IMR-90 (cell line): Measurements from ENCODE around the gene SLC6A17. TPM values are rescaled to one million over a fixed set of nuclear protein-coding genes. Genes with fewer than 3 reads are reported as not detected.

Experiments
- ATAC-seq: fragments of 200-7000 bp; cut with Tn5 transposase; 2 replicates; pipeline ENCODE4 v1.9.1; 2020; ENCODE audit warnings: low read depth, mild to moderate bottlenecking, moderate library complexity
- BruUV-seq: library from RNA; stranded (reverse); fragments of 400-500 nt; replicated peaks from 2 replicates; lab custom pipeline; 2021; lab: Mats Ljungman, UMichigan
- CTCF ChIA-PET: fragments of 300-600 bp; formaldehyde crosslinking; extraction: SDS; loops from one replicate; lab custom pipeline; 2021; ENCODE audit warnings: antibody characterized with exemption; lab: Yijun Ruan, JAX
- POLR2A ChIA-PET: fragments of 300-600 bp; sonication (Branson Sonifier 250); formaldehyde crosslinking; loops from one replicate; lab custom pipeline; 2022; ENCODE audit warnings: antibody characterized with exemption; ENCODE audit not compliant: unreplicated experiment; lab: Charles Lee
- DNase-seq: peaks from one replicate; pipeline ENCODE4 v3.0.0; 2013
- H2AFZ ChIP-seq: replicated peaks from 2 replicates; pipeline ENCODE3; 2013; ENCODE audit warnings: low read length, mild to moderate bottlenecking; ENCODE audit not compliant: poor library complexity
- H2AK5ac ChIP-seq: 2 replicates; pipeline ENCODE4 v1.6.1; 2013; ENCODE audit warnings: low read depth, low read length, inconsistent platforms
- H2AK9ac ChIP-seq: replicated peaks from 2 replicates; pipeline ENCODE3; 2013; ENCODE audit warnings: mild to moderate bottlenecking, low read depth, low read length, moderate library complexity; ENCODE audit not compliant: poor library complexity
- H2BK120ac ChIP-seq: 2 replicates; pipeline ENCODE4 v1.6.1; 2013; ENCODE audit warnings: low read depth, low read length, inconsistent platforms
- H2BK15ac ChIP-seq: 3 replicates; pipeline ENCODE4 v1.6.1; 2013; ENCODE audit warnings: low read depth, low read length, inconsistent platforms
- H2BK20ac ChIP-seq: 2 replicates; pipeline ENCODE4 v1.6.1; 2013; ENCODE audit warnings: low read depth, mild to moderate bottlenecking, inconsistent platforms, low read length, moderate library complexity
- H2BK5ac ChIP-seq: 2 replicates; pipeline ENCODE4 v1.6.1; 2013; ENCODE audit warnings: mild to moderate bottlenecking, low read depth, low read length, inconsistent platforms; ENCODE audit not compliant: poor library complexity, severe bottlenecking
- H3K14ac ChIP-seq: replicated peaks from 2 replicates; pipeline ENCODE4 v1.6.1; 2013; ENCODE audit warnings: low read depth, low read length, inconsistent platforms
- H3K18ac ChIP-seq: 2 replicates; pipeline ENCODE4 v1.6.1; 2013; ENCODE audit warnings: low read depth, low read length, control low read depth
- H3K23ac ChIP-seq: 2 replicates; pipeline ENCODE4 v1.6.1; 2013; ENCODE audit warnings: low read depth, low read length, inconsistent platforms
- H3K27ac ChIP-seq: 2 replicates; pipeline ENCODE4 v1.5.1; 2013; ENCODE audit warnings: mild to moderate bottlenecking, control low read depth, low read length; ENCODE audit not compliant: insufficient read depth
- H3K27me3 ChIP-seq: 2 replicates; pipeline ENCODE4 v1.6.1; 2013; ENCODE audit warnings: low read length; ENCODE audit not compliant: control insufficient read depth, insufficient read depth
- H3K36me3 ChIP-seq: 2 replicates; pipeline ENCODE4 v1.6.1; 2013; ENCODE audit warnings: low read length, mixed read lengths; ENCODE audit not compliant: control insufficient read depth, insufficient read depth
- H3K4ac ChIP-seq: 2 replicates; pipeline ENCODE4 v1.6.1; 2013; ENCODE audit warnings: low read depth, low read length, inconsistent platforms
- H3K4me1 ChIP-seq: 2 replicates; pipeline ENCODE4 v1.6.1; 2013; ENCODE audit warnings: low read length, mixed read lengths; ENCODE audit not compliant: control insufficient read depth, insufficient read depth
- H3K4me2 ChIP-seq: 2 replicates; pipeline ENCODE4 v1.6.1; 2013; ENCODE audit warnings: low read depth, mild to moderate bottlenecking, control low read depth, low read length, moderate library complexity
- H3K4me3 ChIP-seq: 2 replicates; pipeline ENCODE4 v1.5.1; 2013; ENCODE audit warnings: low read depth, mild to moderate bottlenecking, control low read depth, low read length, moderate library complexity; ENCODE audit not compliant: insufficient read depth
- H3K56ac ChIP-seq: 2 replicates; pipeline ENCODE4 v1.6.1; 2013; ENCODE audit warnings: low read length, inconsistent platforms; ENCODE audit not compliant: insufficient read depth; ENCODE audit errors: extremely low read depth
- H3K79me1 ChIP-seq, 2 experiments: 2 replicates each; pipeline ENCODE4 v1.6.1; 2013; ENCODE audit warnings: low read length in 2 of 2, inconsistent platforms in 1 of 2, low read depth in 1 of 2
- H3K9ac ChIP-seq: 2 replicates; pipeline ENCODE4 v1.6.1; 2013; ENCODE audit warnings: low read depth, low read length, control low read depth
- H3K9me1 ChIP-seq: 2 replicates; pipeline ENCODE4 v1.6.1; 2013; ENCODE audit warnings: low read length, inconsistent platforms; ENCODE audit not compliant: insufficient read depth
- H3K9me3 ChIP-seq: 2 replicates; pipeline ENCODE4 v1.6.1; 2013; ENCODE audit warnings: low read length; ENCODE audit not compliant: control insufficient read depth, insufficient read depth
- H4K20me1 ChIP-seq: 2 replicates; pipeline ENCODE4 v1.6.1; 2013; ENCODE audit warnings: low read length, inconsistent platforms; ENCODE audit not compliant: insufficient read depth
- H4K5ac ChIP-seq: 2 replicates; pipeline ENCODE4 v1.6.1; 2013; ENCODE audit warnings: mild to moderate bottlenecking, low read depth, low read length, control low read depth
- H4K8ac ChIP-seq, 2 experiments: 2 replicates each; pipeline ENCODE4 v1.6.1; 2013; ENCODE audit warnings: low read depth in 2 of 2, low read length in 2 of 2, control low read depth in 1 of 2, inconsistent platforms in 1 of 2
- H4K91ac ChIP-seq: 2 replicates; pipeline ENCODE4 v1.6.1; 2013; ENCODE audit warnings: low read depth, low read length, inconsistent platforms; ENCODE audit not compliant: insufficient read depth
- BHLHE40 ChIP-seq: fragments of 150-350 bp; IDR thresholded peaks from 2 replicates; pipeline ENCODE4 v1.6.1; 2016; ENCODE audit warnings: mild to moderate bottlenecking, low read depth, low read length
- CEBPB ChIP-seq: IDR thresholded peaks from 2 replicates; pipeline ENCODE4 v1.6.1; 2012; ENCODE audit warnings: low read depth, low read length, improper control_type of control experiment
- CHD1 ChIP-seq: IDR thresholded peaks from 2 replicates; pipeline ENCODE4 v1.6.1; 2012; ENCODE audit warnings: low read depth, low read length, improper control_type of control experiment
- FOS ChIP-seq: fragments of 150-350 bp; IDR thresholded peaks from 2 replicates; pipeline ENCODE4 v1.6.1; 2016; ENCODE audit warnings: low read depth, low read length
- MAFK ChIP-seq: IDR thresholded peaks from 2 replicates; pipeline ENCODE4 v1.6.1; 2012; ENCODE audit warnings: low read depth, low read length, improper control_type of control experiment
- MAZ ChIP-seq: IDR thresholded peaks from 2 replicates; pipeline ENCODE4 v1.6.1; 2012; ENCODE audit warnings: low read depth, mild to moderate bottlenecking, low read length, improper control_type of control experiment, moderate library complexity, borderline replicate concordance
- MXI1 ChIP-seq: IDR thresholded peaks from 2 replicates; pipeline ENCODE4 v1.6.1; 2012; ENCODE audit warnings: low read depth, mild to moderate bottlenecking, low read length, moderate library complexity, borderline replicate concordance
- NFE2L2 ChIP-seq: fragments of 150-350 bp; IDR thresholded peaks from 2 replicates; pipeline ENCODE4 v1.6.1; 2016; ENCODE audit warnings: low read depth, mild to moderate bottlenecking, low read length
- RAD21 ChIP-seq: IDR thresholded peaks from 2 replicates; pipeline ENCODE4 v1.6.1; 2012; ENCODE audit warnings: low read length, improper control_type of control experiment
- RCOR1 ChIP-seq: IDR thresholded peaks from 2 replicates; pipeline ENCODE4 v1.6.1; 2012; ENCODE audit warnings: mild to moderate bottlenecking, low read length, improper control_type of control experiment; ENCODE audit not compliant: insufficient replicate concordance
- RFX5 ChIP-seq: IDR thresholded peaks from 2 replicates; pipeline ENCODE4 v1.8.0; 2012; ENCODE audit warnings: low read depth, mild to moderate bottlenecking, low read length, moderate library complexity
- SMC3 ChIP-seq: fragments of 150-350 bp; IDR thresholded peaks from 2 replicates; pipeline ENCODE4 v1.6.1; 2016; ENCODE audit warnings: low read depth, mild to moderate bottlenecking, antibody characterized with exemption, low read length, moderate library complexity
- WGBS, 2 experiments: methylation state at CpG; one replicate each; pipeline versions ENCODE4 v1.1.5 to v1.1.7; 2013; ENCODE audit warnings: missing lambda C conversion rate in 2 of 2; ENCODE audit not compliant: insufficient read length in 1 of 2; ENCODE audit errors: extremely low coverage in 2 of 2; 5-methylcytosine and 5-hydroxymethylcytosine counted together
- dilution Hi-C: fragments of 300-500 bp; cut with HindIII; formaldehyde crosslinking; loops from one replicate; pipeline ENCODE4 v1.14.3; 2018; ENCODE audit warnings: low sequenced_read_pairs; ENCODE audit not compliant: unreplicated experiment
- in situ Hi-C: fragments of 300-500 bp; cut with MboI; formaldehyde crosslinking; loops from 3 replicates; pipeline ENCODE4 v1.14.3; 2019; ENCODE audit warnings: low sequenced_read_pairs, inconsistent platforms, mixed read lengths
- intact Hi-C: fragments of 100-400 bp; cut with micrococcal nuclease; formaldehyde crosslinking; loops from 2 replicates; pipeline ENCODE4 v1.10.0; 2022
- polyA plus RNA-seq, 3 experiments: library from polyadenylated mRNA; depleted of rRNA; stranded (reverse); fragments of >200 nt; gene quantifications; 2 replicates each; pipeline ENCODE4 v1.2.3, GENCODE V29; 2012; ENCODE audit warnings: low replicate concordance in 1 of 3
- total RNA-seq: library from RNA; depleted of rRNA; stranded (reverse); fragments of >200 nt; gene quantifications from 2 replicates; pipeline ENCODE4 v1.2.3, GENCODE V29; 2012
- TF ChIP-seq, protein P1 (sequence below): conservative IDR thresholded peaks from 2 replicates; pipeline ENCODE4 v1.5.1; 2012; ENCODE audit warnings: mild to moderate bottlenecking, low read depth, low read length, improper control_type of control experiment
- TF ChIP-seq, protein P2 (sequence below): fragments of 150-350 bp; IDR thresholded peaks from 2 replicates; pipeline ENCODE4 v1.6.1; 2017; ENCODE audit warnings: mild to moderate bottlenecking, antibody characterized with exemption, low read length, low read depth

Gene SLC6A17
- total and polyA plus RNA-seq, 2 of the 4 experiments (the other 2 are of a cell fraction) = 0.54 to 0.82 TPM

DNA sequence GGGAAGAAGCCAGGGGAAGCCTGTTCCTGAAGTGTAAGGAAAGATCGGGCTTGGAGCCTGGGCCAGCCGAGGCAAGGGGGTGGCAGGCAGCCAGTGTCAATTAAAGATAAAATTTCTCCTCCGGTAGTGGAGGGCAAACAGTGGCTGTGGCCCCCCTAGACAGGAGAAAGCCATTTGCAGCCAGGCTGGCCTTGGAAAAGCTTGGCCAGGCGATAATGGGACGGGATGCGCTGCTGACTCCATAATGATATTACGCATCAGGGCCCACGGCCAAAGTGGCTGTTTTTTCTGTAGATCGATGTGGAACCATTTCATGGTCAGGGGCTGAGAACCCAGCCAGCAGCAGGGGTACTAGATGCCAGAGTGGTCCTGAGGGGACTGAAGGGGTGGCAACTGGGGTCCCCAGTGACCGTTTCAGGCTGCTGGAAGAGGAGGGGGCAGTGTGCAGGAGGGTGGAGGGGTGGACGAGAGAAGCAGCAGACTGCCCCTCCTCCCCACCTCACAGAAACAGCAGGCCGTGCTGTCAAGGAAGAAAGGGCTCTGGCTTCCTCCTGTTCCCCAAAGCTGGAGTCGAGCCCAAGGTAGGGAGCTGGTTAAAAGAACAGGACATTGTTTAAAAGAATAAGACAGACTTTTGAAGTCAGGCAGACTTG is 85.0 kb downstream of the SLC6A17 start:
- peak overlapping the region; percentile 44; the same call in 1 of the 2 replicates for H4K91ac ChIP-seq
- ChIA-PET CTCF (interaction anchor here (0.6 kb wide), 1 partner anchor 12 kb away, joined by 3 read pairs; no protein-coding TSS in a partner anchor), POLR2A (no interaction called here)
- H2AFZ ChIP-seq = peak overlapping the region; percentile 69
- H3K27me3 ChIP-seq = peaks cover 7% of the 10 kb centered on the region
- no peak overlapping the region for H2BK20ac ChIP-seq
- intact Hi-C loops = no loop called here
- peak overlapping the region; percentile 49 for H4K5ac ChIP-seq
- H3K56ac ChIP-seq = no peak overlapping the region
- H3K4me1 ChIP-seq = peaks cover 6% of the 10 kb centered on the region; the same call in 1 of the 2 replicates
- H3K18ac ChIP-seq = no peak overlapping the region
- dilution Hi-C loops = no loop called here
- peak overlapping the region; percentile 23 to 49; a peak in 2 of 4 replicates for H4K8ac ChIP-seq
- no peak overlapping the region for H3K4me3 ChIP-seq
- peak overlapping the region; percentile 8 for H2AK9ac ChIP-seq
- no TSS peak for BruUV-seq
- H2AK5ac ChIP-seq = no peak overlapping the region
- H3K9me3 ChIP-seq = no peaks in the 10 kb centered on the region
- H3K36me3 ChIP-seq = no peaks in the 10 kb centered on the region
- H2BK15ac ChIP-seq = no peak overlapping the region
- ATAC-seq (no peak; the same call in 1 of the 2 replicates), DNase-seq (no peak)
- in situ Hi-C loops = no loop called here
- H3K27ac ChIP-seq = peak overlapping the region; percentile 4; the same call in 1 of the 2 replicates
- 36% methylated on average over 7 of the region's 13 CpGs; no CpG with 5 or more reads in 1 of the 2 experiments for WGBS, 2 experiments
- peak overlapping the region; percentile 66 for H2BK5ac ChIP-seq
- H3K14ac ChIP-seq = no peak overlapping the region; the same call in 1 of the 2 replicates
- H3K9ac ChIP-seq = no peak overlapping the region
- H3K23ac ChIP-seq = no peak overlapping the region
- H3K4ac ChIP-seq = no peak overlapping the region; the same call in 1 of the 2 replicates
- no peak overlapping the region for H2BK120ac ChIP-seq
- H3K4me2 ChIP-seq = no peak overlapping the region
- no peaks in the 10 kb centered on the region for H3K79me1 ChIP-seq
- no peaks in the 10 kb centered on the region; the same call in 1 of the 2 replicates for H3K9me1 ChIP-seq
- H4K20me1 ChIP-seq = no peaks in the 10 kb centered on the region
- TF ChIP-seq NFE2L2 (no peak), MXI1 (no peak), SMC3 (no peak), RFX5 (no peak), BHLHE40 (no peak), MAFK (no peak), MAZ (no peak), RAD21 (no peak), RCOR1 (no peak), CEBPB (no peak), CHD1 (no peak), FOS (no peak)
- TF ChIP-seq, protein P1, sequence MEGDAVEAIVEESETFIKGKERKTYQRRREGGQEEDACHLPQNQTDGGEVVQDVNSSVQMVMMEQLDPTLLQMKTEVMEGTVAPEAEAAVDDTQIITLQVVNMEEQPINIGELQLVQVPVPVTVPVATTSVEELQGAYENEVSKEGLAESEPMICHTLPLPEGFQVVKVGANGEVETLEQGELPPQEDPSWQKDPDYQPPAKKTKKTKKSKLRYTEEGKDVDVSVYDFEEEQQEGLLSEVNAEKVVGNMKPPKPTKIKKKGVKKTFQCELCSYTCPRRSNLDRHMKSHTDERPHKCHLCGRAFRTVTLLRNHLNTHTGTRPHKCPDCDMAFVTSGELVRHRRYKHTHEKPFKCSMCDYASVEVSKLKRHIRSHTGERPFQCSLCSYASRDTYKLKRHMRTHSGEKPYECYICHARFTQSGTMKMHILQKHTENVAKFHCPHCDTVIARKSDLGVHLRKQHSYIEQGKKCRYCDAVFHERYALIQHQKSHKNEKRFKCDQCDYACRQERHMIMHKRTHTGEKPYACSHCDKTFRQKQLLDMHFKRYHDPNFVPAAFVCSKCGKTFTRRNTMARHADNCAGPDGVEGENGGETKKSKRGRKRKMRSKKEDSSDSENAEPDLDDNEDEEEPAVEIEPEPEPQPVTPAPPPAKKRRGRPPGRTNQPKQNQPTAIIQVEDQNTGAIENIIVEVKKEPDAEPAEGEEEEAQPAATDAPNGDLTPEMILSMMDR = no peak
- TF ChIP-seq, protein P2, sequence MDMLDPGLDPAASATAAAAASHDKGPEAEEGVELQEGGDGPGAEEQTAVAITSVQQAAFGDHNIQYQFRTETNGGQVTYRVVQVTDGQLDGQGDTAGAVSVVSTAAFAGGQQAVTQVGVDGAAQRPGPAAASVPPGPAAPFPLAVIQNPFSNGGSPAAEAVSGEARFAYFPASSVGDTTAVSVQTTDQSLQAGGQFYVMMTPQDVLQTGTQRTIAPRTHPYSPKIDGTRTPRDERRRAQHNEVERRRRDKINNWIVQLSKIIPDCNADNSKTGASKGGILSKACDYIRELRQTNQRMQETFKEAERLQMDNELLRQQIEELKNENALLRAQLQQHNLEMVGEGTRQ = no peak
